ENCODE results near the gene MAP4K4. TPM values are rescaled to one million over a fixed set of nuclear protein-coding genes. Genes with fewer than 3 reads are reported as not detected.

MAP4K4 gene
- total RNA-seq, 2 experiments from 2014 or later: 67.2 to 181 TPM

- POLR2A ChIA-PET: interaction anchor here (0.6 to 7.2 kb wide), 5 partner anchors 13 to 91 kb away, joined by 3 to 77 read pairs (median 4); no protein-coding TSS in a partner anchor
- CTCF ChIA-PET (ENCODE audit: unreplicated experiment): interaction anchor here (1.5 kb wide), 1 partner anchor 12 kb away, joined by 7 read pairs; no protein-coding TSS in a partner anchor
- peak overlapping the region; percentile 60 for H3K4me3 ChIP-seq (ENCODE audit: low read depth, low read length, poor library complexity, severe bottlenecking)
- peaks cover 44% of the 10 kb centered on the region for H3K36me3 ChIP-seq (ENCODE audit: insufficient read depth, low read length)
- peaks cover 7% of the 10 kb centered on the region; the same call in 1 of the 2 replicates for H4K20me1 ChIP-seq (ENCODE audit: insufficient read depth, low read length)
- H3K9me2 ChIP-seq (ENCODE audit: insufficient read depth, low read length): no peaks in the 10 kb centered on the region
- TF ChIP-seq, protein P1, sequence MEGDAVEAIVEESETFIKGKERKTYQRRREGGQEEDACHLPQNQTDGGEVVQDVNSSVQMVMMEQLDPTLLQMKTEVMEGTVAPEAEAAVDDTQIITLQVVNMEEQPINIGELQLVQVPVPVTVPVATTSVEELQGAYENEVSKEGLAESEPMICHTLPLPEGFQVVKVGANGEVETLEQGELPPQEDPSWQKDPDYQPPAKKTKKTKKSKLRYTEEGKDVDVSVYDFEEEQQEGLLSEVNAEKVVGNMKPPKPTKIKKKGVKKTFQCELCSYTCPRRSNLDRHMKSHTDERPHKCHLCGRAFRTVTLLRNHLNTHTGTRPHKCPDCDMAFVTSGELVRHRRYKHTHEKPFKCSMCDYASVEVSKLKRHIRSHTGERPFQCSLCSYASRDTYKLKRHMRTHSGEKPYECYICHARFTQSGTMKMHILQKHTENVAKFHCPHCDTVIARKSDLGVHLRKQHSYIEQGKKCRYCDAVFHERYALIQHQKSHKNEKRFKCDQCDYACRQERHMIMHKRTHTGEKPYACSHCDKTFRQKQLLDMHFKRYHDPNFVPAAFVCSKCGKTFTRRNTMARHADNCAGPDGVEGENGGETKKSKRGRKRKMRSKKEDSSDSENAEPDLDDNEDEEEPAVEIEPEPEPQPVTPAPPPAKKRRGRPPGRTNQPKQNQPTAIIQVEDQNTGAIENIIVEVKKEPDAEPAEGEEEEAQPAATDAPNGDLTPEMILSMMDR (conservative IDR thresholded peaks at IDR 0.05; ENCODE audit: low read length): no peak
- TF ChIP-seq EZH2phosphoT487 (IDR thresholded peaks at IDR 0.05; ENCODE audit: borderline replicate concordance, low read depth, low read length): no peak
- no TSS peak for BruUV-seq (replicated peaks)
- intact Hi-C loops (cut with micrococcal nuclease; ENCODE audit: unreplicated experiment): no loop called here
- H3K4me1 ChIP-seq (ENCODE audit: insufficient read depth, low read length, poor library complexity, severe bottlenecking): peaks cover 100% of the 10 kb centered on the region
- DNase-seq (ENCODE audit: low spot score): no peak
- peak overlapping the region; percentile 90 for H3K4me2 ChIP-seq (ENCODE audit: low read length)
- peak overlapping the region; percentile 92 for H3K27ac ChIP-seq (ENCODE audit: low read depth, low read length, poor library complexity, severe bottlenecking)
- H2AFZ ChIP-seq (ENCODE audit: low read length): no peak overlapping the region
- peaks cover 100% of the 10 kb centered on the region for H3K79me2 ChIP-seq (ENCODE audit: insufficient read depth, low read depth, low read length)
- H3K9me3 ChIP-seq (ENCODE audit: low read length): no peaks in the 10 kb centered on the region
Observed at GRCh38 chr2:101706121-101706818, 8.8 kb downstream of the MAP4K4 start.

- CTCF ChIA-PET (ENCODE audit: unreplicated experiment): no interaction called here
- no TSS peak for BruUV-seq (replicated peaks)
- Histone ChIP-seq H3K9me3 (ENCODE audit: low read length) (no peaks in the 10 kb centered on the region), H3K79me2 (ENCODE audit: insufficient read depth, low read depth, low read length) (peaks cover 100% of the 10 kb centered on the region), H3K4me1 (ENCODE audit: insufficient read depth, low read length, poor library complexity, severe bottlenecking) (peaks cover 100% of the 10 kb centered on the region), H3K9me2 (ENCODE audit: insufficient read depth, low read length) (no peaks in the 10 kb centered on the region), H3K4me3 (ENCODE audit: low read depth, low read length, poor library complexity, severe bottlenecking) (peak overlapping the region; percentile 60), H4K20me1 (ENCODE audit: insufficient read depth, low read length) (peaks cover 6% of the 10 kb centered on the region; the same call in 1 of the 2 replicates), H3K27ac (ENCODE audit: low read depth, low read length, poor library complexity, severe bottlenecking) (peak overlapping the region; percentile 92), H3K4me2 (ENCODE audit: low read length) (peak overlapping the region; percentile 90), H2AFZ (ENCODE audit: low read length) (no peak overlapping the region), H3K36me3 (ENCODE audit: insufficient read depth, low read length) (peaks cover 42% of the 10 kb centered on the region)
- POLR2A ChIA-PET: interaction anchor here (0.6 to 7.2 kb wide), 5 partner anchors 13 to 91 kb away, joined by 3 to 77 read pairs (median 4); no protein-coding TSS in a partner anchor
- intact Hi-C loops (cut with micrococcal nuclease; ENCODE audit: unreplicated experiment): no loop called here
- peak; percentile 72 for DNase-seq (ENCODE audit: low spot score)
- no peak for TF ChIP-seq EZH2phosphoT487 (IDR thresholded peaks at IDR 0.05; ENCODE audit: borderline replicate concordance, low read depth, low read length)
- TF ChIP-seq, protein P1 (conservative IDR thresholded peaks at IDR 0.05; ENCODE audit: low read length): no peak
Observed at GRCh38 chr2:101706819-101707177, 9.3 kb downstream of the MAP4K4 start.

DNA sequence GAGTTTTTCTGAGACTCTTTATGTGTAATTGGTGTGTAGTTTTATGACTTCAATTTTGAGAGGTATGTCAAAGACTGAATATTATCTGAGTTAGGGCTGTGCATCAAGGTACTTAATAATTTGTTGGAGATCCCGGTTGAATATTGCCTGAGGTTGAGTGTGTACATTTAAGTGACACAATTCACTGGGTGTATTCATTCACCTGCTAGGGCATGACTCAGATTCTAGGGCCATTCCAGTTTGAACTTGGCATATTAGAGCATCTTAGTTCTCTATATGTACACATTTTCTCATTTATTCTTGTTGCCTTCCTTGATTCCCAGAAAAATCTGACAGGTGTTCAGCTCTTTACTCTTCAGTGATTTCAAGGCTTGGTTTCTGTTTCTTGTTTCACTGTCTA, 12.5 kb downstream of the MAP4K4 start:
- Histone ChIP-seq H4K20me1 (ENCODE audit: insufficient read depth, low read length) (peaks cover 6% of the 10 kb centered on the region; the same call in 1 of the 2 replicates), H3K4me1 (ENCODE audit: insufficient read depth, low read length, poor library complexity, severe bottlenecking) (peaks cover 96% of the 10 kb centered on the region), H3K36me3 (ENCODE audit: insufficient read depth, low read length) (peaks cover 29% of the 10 kb centered on the region), H3K79me2 (ENCODE audit: insufficient read depth, low read depth, low read length) (peaks cover 100% of the 10 kb centered on the region), H3K9me3 (ENCODE audit: low read length) (no peaks in the 10 kb centered on the region), H3K27ac (ENCODE audit: low read depth, low read length, poor library complexity, severe bottlenecking) (peak overlapping the region; percentile 82), H3K4me3 (ENCODE audit: low read depth, low read length, poor library complexity, severe bottlenecking) (peak overlapping the region; percentile 56), H3K4me2 (ENCODE audit: low read length) (peak overlapping the region; percentile 86), H3K9me2 (ENCODE audit: insufficient read depth, low read length) (no peaks in the 10 kb centered on the region), H2AFZ (ENCODE audit: low read length) (no peak overlapping the region)
- TF ChIP-seq, protein P1 (conservative IDR thresholded peaks at IDR 0.05; ENCODE audit: low read length): no peak
- no peak for TF ChIP-seq EZH2phosphoT487 (IDR thresholded peaks at IDR 0.05; ENCODE audit: borderline replicate concordance, low read depth, low read length)
- ChIA-PET CTCF (ENCODE audit: unreplicated experiment) (interaction anchor here (0.5 kb wide), 1 partner anchor 8 kb away, joined by 3 read pairs; no protein-coding TSS in a partner anchor), POLR2A (interaction anchor here (0.6 to 7.2 kb wide), 8 partner anchors 10 to 64 kb away, joined by 3 to 77 read pairs (median 4); no protein-coding TSS in a partner anchor)
- DNase-seq (ENCODE audit: low spot score): no peak
- no TSS peak for BruUV-seq (replicated peaks)
- intact Hi-C loops (cut with micrococcal nuclease; ENCODE audit: unreplicated experiment): loop anchor here (10.0 kb wide), 1 partner anchor 455 kb away; the partner anchor contains the start of gene CNOT11
